VCaP (cell line): ENCODE results near the gene ZNF606.
A peak's percentile ranks its signal among the peaks of the same experiment; 100 is the strongest.

Experiments used
- H3K27ac ChIP-seq: fragments of 450-650 bp; 2 replicates; pipeline ENCODE4 v1.5.1; 2017
- TF ChIP-seq, protein P1 (sequence below): fragments of 450-650 bp; conservative IDR thresholded peaks from 2 replicates; pipeline ENCODE4 v1.5.1; 2017; ENCODE audit warnings: mild to moderate bottlenecking, moderate library complexity

Gene ZNF606

DNA sequence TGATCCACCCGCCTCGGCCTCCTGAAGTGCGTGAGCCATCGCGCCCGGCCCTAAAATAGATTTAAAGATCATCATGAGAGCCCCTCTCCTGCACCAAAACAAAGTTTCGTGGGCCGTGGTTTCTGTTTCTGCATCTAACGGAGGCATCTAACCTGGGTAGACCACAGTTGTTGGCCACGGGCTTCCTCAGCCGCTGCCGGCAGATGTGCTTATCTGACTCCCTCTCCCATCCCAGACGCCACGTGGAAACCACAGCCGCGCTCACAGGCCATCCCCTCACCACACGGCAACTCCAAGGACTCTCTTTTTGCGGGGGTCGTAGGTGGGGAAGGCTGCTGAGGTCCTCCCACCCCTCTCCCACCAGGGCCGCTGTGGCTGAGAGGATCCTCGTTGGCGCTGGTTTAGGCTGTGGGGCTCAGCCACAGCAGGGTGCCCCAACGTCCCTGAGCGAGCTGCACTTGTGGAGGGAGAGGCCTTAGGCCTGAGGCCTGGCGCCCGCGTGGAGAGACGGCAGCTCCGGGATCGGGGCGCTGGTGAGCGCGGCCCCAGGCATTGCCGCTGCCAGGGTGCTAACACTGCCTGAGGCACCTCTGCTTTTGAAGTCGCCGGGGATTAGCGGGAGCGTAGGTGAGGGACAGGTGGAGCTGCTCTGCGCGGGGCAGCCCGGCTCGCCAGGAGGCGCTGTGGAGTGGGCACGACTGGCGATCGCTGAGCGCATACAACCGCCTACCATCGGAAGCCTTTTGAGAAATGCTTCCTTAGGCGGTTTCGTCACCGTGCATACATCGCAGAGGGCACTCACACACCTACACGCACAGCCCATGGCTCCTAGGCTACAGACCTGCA is 40.1 kb upstream of the ZNF606 start:
- no peak overlapping the region for H3K27ac ChIP-seq
- TF ChIP-seq, protein P1, sequence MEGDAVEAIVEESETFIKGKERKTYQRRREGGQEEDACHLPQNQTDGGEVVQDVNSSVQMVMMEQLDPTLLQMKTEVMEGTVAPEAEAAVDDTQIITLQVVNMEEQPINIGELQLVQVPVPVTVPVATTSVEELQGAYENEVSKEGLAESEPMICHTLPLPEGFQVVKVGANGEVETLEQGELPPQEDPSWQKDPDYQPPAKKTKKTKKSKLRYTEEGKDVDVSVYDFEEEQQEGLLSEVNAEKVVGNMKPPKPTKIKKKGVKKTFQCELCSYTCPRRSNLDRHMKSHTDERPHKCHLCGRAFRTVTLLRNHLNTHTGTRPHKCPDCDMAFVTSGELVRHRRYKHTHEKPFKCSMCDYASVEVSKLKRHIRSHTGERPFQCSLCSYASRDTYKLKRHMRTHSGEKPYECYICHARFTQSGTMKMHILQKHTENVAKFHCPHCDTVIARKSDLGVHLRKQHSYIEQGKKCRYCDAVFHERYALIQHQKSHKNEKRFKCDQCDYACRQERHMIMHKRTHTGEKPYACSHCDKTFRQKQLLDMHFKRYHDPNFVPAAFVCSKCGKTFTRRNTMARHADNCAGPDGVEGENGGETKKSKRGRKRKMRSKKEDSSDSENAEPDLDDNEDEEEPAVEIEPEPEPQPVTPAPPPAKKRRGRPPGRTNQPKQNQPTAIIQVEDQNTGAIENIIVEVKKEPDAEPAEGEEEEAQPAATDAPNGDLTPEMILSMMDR, result no peak

GRCh38 chr19:58040751-58041525 is 38.3 kb upstream of the ZNF606 start:
- TF ChIP-seq, protein P1, result no peak

GRCh38 chr19:58038688-58039204 is 36.1 kb upstream of the ZNF606 start:
- TF ChIP-seq, protein P1, result no peak
- H3K27ac ChIP-seq, result no peak overlapping the region; the same call in 1 of the 2 replicates

More at GRCh38 chr19:58040751-58041525, 38.3 kb upstream of the ZNF606 start:
- H3K27ac ChIP-seq, result no peak overlapping the region

- TF ChIP-seq, protein P1, result no peak
- H3K27ac ChIP-seq, result peak overlapping the region; percentile 36; the same call in 1 of the 2 replicates
These were observed 35.5 kb upstream of the ZNF606 start for GRCh38 chr19:58037927-58038687.

DNA sequence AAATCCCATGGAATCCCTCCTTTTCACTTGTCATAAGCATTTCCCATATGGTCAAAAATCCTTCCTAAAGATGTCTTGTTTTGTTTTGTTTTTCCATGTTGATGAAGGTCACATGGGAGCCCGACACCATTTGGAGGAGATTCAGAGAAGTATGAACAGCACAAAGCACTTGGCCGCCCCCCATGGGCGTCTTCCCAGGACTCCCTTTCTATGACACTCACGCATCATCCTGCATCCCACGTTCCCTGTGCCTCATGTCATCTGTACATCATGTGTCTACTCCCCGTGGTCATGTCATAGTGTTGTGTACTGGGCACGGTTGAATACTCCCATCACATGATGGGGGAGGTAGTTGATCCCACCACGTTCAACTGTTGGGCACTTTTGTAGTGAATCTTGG is 33.2 kb upstream of the ZNF606 start:
- TF ChIP-seq, protein P1, result no peak
- no peak overlapping the region for H3K27ac ChIP-seq

- TF ChIP-seq, protein P1, result no peak
These were observed 31.8 kb upstream of the ZNF606 start for GRCh38 chr19:58034477-58034793.

More at GRCh38 chr19:58034477-58034793, 31.8 kb upstream of the ZNF606 start:
- peak overlapping the region; percentile 90 for H3K27ac ChIP-seq
